MM.1S (cell line): ENCODE data around the gene RWDD1.

Experiments
- DNase-seq: peaks from one replicate; pipeline ENCODE4 v3.0.0-alpha.2; 2015
- H2AFZ ChIP-seq: fragments of 300-600 bp; sonication (generic); 2 replicates; pipeline ENCODE4 v1.6.0; 2016; ENCODE audit warnings: antibody characterized with exemption, low read length
- H3F3A ChIP-seq: fragments of 300-600 bp; sonication (generic); 2 replicates; pipeline ENCODE4 v1.6.1; 2016; ENCODE audit warnings: mild to moderate bottlenecking, antibody characterized with exemption, low read length, moderate library complexity, mixed read lengths; ENCODE audit not compliant: insufficient read depth
- H3K27ac ChIP-seq: fragments of 300-600 bp; sonication (generic); 2 replicates; pipeline ENCODE4 v1.5.1; 2016; ENCODE audit warnings: mild to moderate bottlenecking, low read length
- H3K27me3 ChIP-seq: fragments of 300-600 bp; sonication (generic); replicated peaks from 2 replicates; pipeline ENCODE4 v1.6.0; 2016; ENCODE audit warnings: low read length; ENCODE audit not compliant: insufficient read depth
- H3K36me3 ChIP-seq: fragments of 300-600 bp; sonication (generic); replicated peaks from 2 replicates; pipeline ENCODE4 v1.6.1; 2016; ENCODE audit warnings: mild to moderate bottlenecking, low read length, mixed read lengths; ENCODE audit not compliant: insufficient read depth
- H3K4me1 ChIP-seq: fragments of 300-600 bp; sonication (generic); 2 replicates; pipeline ENCODE4 v1.6.1; 2016; ENCODE audit warnings: low read length, mixed read lengths
- H3K4me2 ChIP-seq: fragments of 300-600 bp; sonication (generic); 2 replicates; pipeline ENCODE4 v1.6.0; 2016; ENCODE audit warnings: low read depth, low read length
- H3K4me3 ChIP-seq: fragments of 300-600 bp; sonication (generic); 2 replicates; pipeline ENCODE4 v1.5.1; 2016; ENCODE audit warnings: low read length, mixed read lengths
- H3K79me2 ChIP-seq: fragments of 300-600 bp; sonication (generic); 2 replicates; pipeline ENCODE4 v1.6.1; 2016; ENCODE audit warnings: mixed run types, low read length, mixed read lengths
- H3K9ac ChIP-seq: fragments of 300-600 bp; sonication (generic); 2 replicates; pipeline ENCODE4 v1.6.1; 2016; ENCODE audit warnings: low read length, mixed read lengths
- H3K9me2 ChIP-seq: fragments of 300-600 bp; sonication (generic); replicated peaks from 2 replicates; pipeline ENCODE4 v1.6.1; 2016; ENCODE audit warnings: mild to moderate bottlenecking, low read length, mixed read lengths; ENCODE audit not compliant: insufficient read depth
- H3K9me3 ChIP-seq: fragments of 300-600 bp; sonication (generic); replicated peaks from 2 replicates; pipeline ENCODE4 v1.6.1; 2016; ENCODE audit warnings: mild to moderate bottlenecking, low read length, mixed read lengths; ENCODE audit not compliant: insufficient read depth
- H4K20me1 ChIP-seq: fragments of 300-600 bp; sonication (generic); 2 replicates; pipeline ENCODE4 v1.6.1; 2016; ENCODE audit warnings: mild to moderate bottlenecking, low read length, moderate library complexity, mixed read lengths; ENCODE audit not compliant: insufficient read depth
- CTCF ChIP-seq: fragments of 300-600 bp; sonication (generic); IDR thresholded peaks from 2 replicates; pipeline ENCODE4 v1.5.1; 2016; ENCODE audit warnings: antibody characterized with exemption, low read length, mixed read lengths
- EZH2 ChIP-seq: fragments of 300-600 bp; sonication (generic); optimal IDR thresholded peaks from 2 replicates; pipeline ENCODE3; 2017; ENCODE audit warnings: low read depth, mild to moderate bottlenecking, antibody characterized with exemption, low read length, mixed read lengths
- EZH2phosphoT487 ChIP-seq: fragments of 300-600 bp; sonication (generic); IDR thresholded peaks from 2 replicates; pipeline ENCODE4 v1.6.1; 2018; ENCODE audit warnings: antibody characterized with exemption, low read length

RWDD1 gene

DNA sequence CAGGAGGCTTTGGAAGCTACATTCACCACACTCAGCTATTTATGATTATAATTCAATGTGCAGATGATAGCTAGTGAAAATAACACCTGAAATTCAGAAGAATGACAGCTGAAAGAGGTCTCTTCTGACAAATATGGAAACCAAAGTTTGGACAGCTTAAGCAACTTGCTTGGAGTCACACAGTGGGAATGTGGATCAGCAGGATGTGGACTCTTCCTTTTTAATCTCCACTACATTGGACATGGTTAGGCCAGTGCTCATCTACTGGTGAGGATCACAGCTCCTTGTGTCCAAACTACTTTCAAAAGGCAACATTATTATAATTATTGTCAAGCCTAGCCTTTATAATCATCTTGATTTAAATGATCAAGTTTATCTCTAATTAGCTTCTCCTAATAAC is 36.2 kb upstream of the RWDD1 start:
- TF ChIP-seq EZH2 (no peak), CTCF (no peak), EZH2phosphoT487 (no peak)
- no peak overlapping the region for H3K27ac ChIP-seq
- no peak overlapping the region for H3K9ac ChIP-seq
- no peaks in the 10 kb centered on the region for H3K4me1 ChIP-seq
- H3F3A ChIP-seq = no peaks in the 10 kb centered on the region
- DNase-seq = no peak
- H3K9me3 ChIP-seq = no peaks in the 10 kb centered on the region
- no peaks in the 10 kb centered on the region for H3K79me2 ChIP-seq
- H3K36me3 ChIP-seq = no peaks in the 10 kb centered on the region
- no peaks in the 10 kb centered on the region for H3K9me2 ChIP-seq
- no peak overlapping the region for H2AFZ ChIP-seq
- H3K4me2 ChIP-seq = no peak overlapping the region
- no peak overlapping the region for H3K4me3 ChIP-seq
- no peaks in the 10 kb centered on the region for H3K27me3 ChIP-seq
- H4K20me1 ChIP-seq = no peaks in the 10 kb centered on the region

DNA sequence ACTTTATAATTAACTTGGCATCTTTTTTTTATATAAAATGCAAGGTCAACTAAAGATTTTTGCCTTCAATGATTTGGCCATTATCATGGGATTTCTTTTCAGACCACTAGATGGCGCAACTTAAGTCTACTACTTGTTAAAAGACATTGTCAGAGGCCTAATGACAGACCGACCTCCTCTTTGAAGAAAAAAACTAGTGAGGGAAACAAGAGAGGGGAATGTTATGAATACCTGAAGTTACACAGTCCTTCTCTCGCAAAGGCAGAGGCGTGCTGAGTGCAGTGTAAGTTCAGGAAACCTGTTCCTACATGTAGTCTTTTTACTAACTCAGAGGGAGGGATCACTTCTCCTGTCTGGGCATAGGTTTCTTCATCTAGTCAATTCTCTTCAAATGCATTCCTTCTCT is 35.1 kb upstream of the RWDD1 start:
- Histone ChIP-seq H3K4me2 (no peak overlapping the region), H4K20me1 (no peaks in the 10 kb centered on the region), H3K4me1 (no peaks in the 10 kb centered on the region), H3K79me2 (no peaks in the 10 kb centered on the region), H3K36me3 (no peaks in the 10 kb centered on the region), H3K4me3 (no peak overlapping the region), H2AFZ (peak overlapping the region; percentile 40; the same call in 1 of the 2 replicates), H3K9me3 (no peaks in the 10 kb centered on the region), H3K27ac (no peak overlapping the region), H3K9ac (no peak overlapping the region), H3K27me3 (no peaks in the 10 kb centered on the region), H3K9me2 (no peaks in the 10 kb centered on the region), H3F3A (no peaks in the 10 kb centered on the region)
- peak; percentile 72 for TF ChIP-seq CTCF
- no peak for TF ChIP-seq EZH2
- peak; percentile 72 for DNase-seq

- no peaks in the 10 kb centered on the region for H3K27me3 ChIP-seq
- no peaks in the 10 kb centered on the region for H3K4me1 ChIP-seq
- H3K4me3 ChIP-seq = no peak overlapping the region
- H3K4me2 ChIP-seq = no peak overlapping the region
- H3K79me2 ChIP-seq = no peaks in the 10 kb centered on the region
- no peaks in the 10 kb centered on the region for H3F3A ChIP-seq
- H4K20me1 ChIP-seq = no peaks in the 10 kb centered on the region
- H3K9ac ChIP-seq = no peak overlapping the region
- no peak overlapping the region for H3K27ac ChIP-seq
- TF ChIP-seq EZH2 (no peak), EZH2phosphoT487 (no peak), CTCF (no peak)
- no peaks in the 10 kb centered on the region for H3K9me3 ChIP-seq
- no peaks in the 10 kb centered on the region for H3K36me3 ChIP-seq
- no peak overlapping the region for H2AFZ ChIP-seq
- no peaks in the 10 kb centered on the region for H3K9me2 ChIP-seq
- DNase-seq = no peak
These were observed 28.9 kb upstream of the RWDD1 start for GRCh38 chr6:116542426-116542825.
